ENCODE results near the gene CKS1B. TPM values are rescaled to one million over a fixed set of nuclear protein-coding genes. Genes with fewer than 3 reads are reported as not detected.

Gene CKS1B
- total RNA-seq, 6 experiments from 2014 or later: 14.9 to 51.7 (median 23.1) TPM

GRCh38 chr1:155004352-155005075, 30.0 kb downstream of the CKS1B start:
- intact Hi-C loops (cut with DNase I): no loop called here
- H3K9me3 ChIP-seq: no peaks in the 10 kb centered on the region
- TF ChIP-seq CTCF (IDR thresholded peaks at IDR 0.05): no peak
- no peak for TF ChIP-seq POLR2A (IDR thresholded peaks at IDR 0.05)
- ATAC-seq: no peak
- DNase-seq: peak in 2 of 3 donors; percentile 24 to 50
- no peaks in the 10 kb centered on the region for H3K36me3 ChIP-seq
- H3K4me1 ChIP-seq: peaks cover 0 to 59% (median 29%) of the 10 kb centered on the region in 4 donors
- peak overlapping the region; percentile 81 to 95 (median 94) for H3K27ac ChIP-seq
- H3K4me3 ChIP-seq: peak overlapping the region; percentile 84 to 93 (median 91)
- 18% methylated on average over 5 of the region's 5 CpGs for WGBS (ENCODE audit: insufficient coverage, low coverage, low lambda C conversion rate, missing lambda C conversion rate)
- no peaks in the 10 kb centered on the region for H3K27me3 ChIP-seq

GRCh38 chr1:155005076-155006011, 30.9 kb downstream of the CKS1B start:
- DNase-seq (peak; percentile 80 to 95 (median 93)), ATAC-seq (peak; percentile 19 to 38 (median 38))
- Histone ChIP-seq H3K4me1 (peaks cover 0 to 60% (median 26%) of the 10 kb centered on the region in 4 donors), H3K27ac (peak overlapping the region; percentile 81 to 95 (median 94)), H3K9me3 (no peaks in the 10 kb centered on the region), H3K4me3 (peak overlapping the region; percentile 84 to 93 (median 91)), H3K36me3 (no peaks in the 10 kb centered on the region), H3K27me3 (no peaks in the 10 kb centered on the region)
- WGBS (ENCODE audit: insufficient coverage, low coverage, low lambda C conversion rate, missing lambda C conversion rate): 15% methylated on average over 2 of the region's 17 CpGs
- intact Hi-C loops (cut with DNase I): no loop called here
- TF ChIP-seq POLR2A (IDR thresholded peaks at IDR 0.05) (peak; percentile 40), CTCF (IDR thresholded peaks at IDR 0.05) (no peak)

GRCh38 chr1:155006601-155007101, 32.2 kb downstream of the CKS1B start:
- TF ChIP-seq POLR2A (IDR thresholded peaks at IDR 0.05): no peak
- intact Hi-C loops (cut with DNase I): no loop called here
- Histone ChIP-seq H3K9me3 (no peaks in the 10 kb centered on the region), H3K4me1 (peaks cover 0 to 71% (median 26%) of the 10 kb centered on the region in 4 donors), H3K27ac (peak overlapping the region in 2 of 3 donors; percentile 94 to 95), H3K36me3 (peaks cover 0 to 3% (median 0%) of the 10 kb centered on the region in 4 donors), H3K27me3 (no peaks in the 10 kb centered on the region), H3K4me3 (peak overlapping the region in 1 of 3 donors; percentile 10)
- DNase-seq (peak in 1 of 3 donors; percentile 52), ATAC-seq (no peak)
- WGBS (ENCODE audit: insufficient coverage, low coverage, low lambda C conversion rate, missing lambda C conversion rate): 13% methylated on average over 2 of the region's 2 CpGs

- peak overlapping the region; percentile 16 to 95 (median 16) for H3K27ac ChIP-seq
- ATAC-seq (peak in 3 of 4 donors; percentile 7 to 19 (median 12)), DNase-seq (peak in 2 of 3 donors; percentile 76 to 87)
- intact Hi-C loops (cut with DNase I): no loop called here
- no peak for TF ChIP-seq POLR2A (IDR thresholded peaks at IDR 0.05)
- no peak for TF ChIP-seq CTCF (IDR thresholded peaks at IDR 0.05)
- H3K9me3 ChIP-seq: no peaks in the 10 kb centered on the region
- peaks cover 0 to 78% (median 28%) of the 10 kb centered on the region in 4 donors for H3K4me1 ChIP-seq
- H3K4me3 ChIP-seq: peak overlapping the region in 2 of 3 donors; percentile 10 to 26
- H3K36me3 ChIP-seq: peaks cover 0 to 3% (median 0%) of the 10 kb centered on the region in 4 donors
- 0% methylated on average over 2 of the region's 6 CpGs for WGBS (ENCODE audit: insufficient coverage, low coverage, low lambda C conversion rate, missing lambda C conversion rate)
- H3K27me3 ChIP-seq: no peaks in the 10 kb centered on the region
Measured at GRCh38 chr1:155007251-155007828, 32.9 kb downstream of the CKS1B start.
